Measurements from ENCODE around the gene PCDHGA8.

DNA sequence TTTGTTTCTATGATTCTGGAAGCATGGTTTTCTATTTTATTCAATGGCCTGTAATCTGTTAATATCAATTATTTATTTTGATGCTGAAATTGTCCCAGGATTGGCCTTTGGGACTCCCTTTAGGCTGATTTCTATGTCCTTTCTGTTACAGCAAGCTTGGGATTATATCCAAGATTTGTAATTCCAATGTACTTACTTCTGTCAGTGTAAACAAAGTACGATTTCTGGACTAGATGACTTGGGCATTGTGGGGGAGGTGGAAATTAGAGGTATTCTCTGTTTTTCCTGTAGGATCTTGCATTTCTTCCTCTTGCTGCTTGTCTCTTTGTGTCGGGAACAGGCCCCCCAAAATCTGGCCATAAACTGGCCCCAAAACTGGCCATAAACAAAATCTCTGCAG, 41.6 kb downstream of the PCDHGA8 start:
- TF ChIP-seq, protein P1, sequence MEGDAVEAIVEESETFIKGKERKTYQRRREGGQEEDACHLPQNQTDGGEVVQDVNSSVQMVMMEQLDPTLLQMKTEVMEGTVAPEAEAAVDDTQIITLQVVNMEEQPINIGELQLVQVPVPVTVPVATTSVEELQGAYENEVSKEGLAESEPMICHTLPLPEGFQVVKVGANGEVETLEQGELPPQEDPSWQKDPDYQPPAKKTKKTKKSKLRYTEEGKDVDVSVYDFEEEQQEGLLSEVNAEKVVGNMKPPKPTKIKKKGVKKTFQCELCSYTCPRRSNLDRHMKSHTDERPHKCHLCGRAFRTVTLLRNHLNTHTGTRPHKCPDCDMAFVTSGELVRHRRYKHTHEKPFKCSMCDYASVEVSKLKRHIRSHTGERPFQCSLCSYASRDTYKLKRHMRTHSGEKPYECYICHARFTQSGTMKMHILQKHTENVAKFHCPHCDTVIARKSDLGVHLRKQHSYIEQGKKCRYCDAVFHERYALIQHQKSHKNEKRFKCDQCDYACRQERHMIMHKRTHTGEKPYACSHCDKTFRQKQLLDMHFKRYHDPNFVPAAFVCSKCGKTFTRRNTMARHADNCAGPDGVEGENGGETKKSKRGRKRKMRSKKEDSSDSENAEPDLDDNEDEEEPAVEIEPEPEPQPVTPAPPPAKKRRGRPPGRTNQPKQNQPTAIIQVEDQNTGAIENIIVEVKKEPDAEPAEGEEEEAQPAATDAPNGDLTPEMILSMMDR (conservative IDR thresholded peaks at IDR 0.05; ENCODE audit: low read length), result no peak
- no peak for TF ChIP-seq EZH2phosphoT487 (IDR thresholded peaks at IDR 0.05; ENCODE audit: borderline replicate concordance, low read depth, low read length)
